WERI-Rb-1 (cell line): ENCODE results near the gene SLC27A4.

Experiments used
- DNase-seq: peaks from one replicate; pipeline ENCODE4 v3.0.0-alpha.2; 2020
- H3K27ac ChIP-seq: fragments of 250-450 bp; sonication (Bioruptor Pico); 2 replicates; pipeline ENCODE4 v1.5.1; 2020; ENCODE audit warnings: mild to moderate bottlenecking, moderate library complexity
- H3K27me3 ChIP-seq: fragments of 250-450 bp; sonication (Bioruptor Pico); 2 replicates; pipeline ENCODE4 v1.5.1; 2021; ENCODE audit warnings: mild to moderate bottlenecking, low read depth, moderate library complexity; ENCODE audit not compliant: insufficient read depth, severe bottlenecking
- H3K36me3 ChIP-seq: fragments of 250-450 bp; sonication (Bioruptor Pico); 2 replicates; pipeline ENCODE4 v1.5.1; 2020; ENCODE audit warnings: mild to moderate bottlenecking, moderate library complexity
- H3K4me3 ChIP-seq: 2 replicates; pipeline ENCODE4 v1.5.1; 2011; ENCODE audit warnings: low read depth, mild to moderate bottlenecking, control low read depth, low read length
- H3K9me3 ChIP-seq: fragments of 250-450 bp; sonication (Bioruptor Pico); 2 replicates; pipeline ENCODE4 v1.5.1; 2021; ENCODE audit warnings: mild to moderate bottlenecking, moderate library complexity; ENCODE audit not compliant: severe bottlenecking
- TF ChIP-seq, protein P1 (sequence below): IDR thresholded peaks from 2 replicates; pipeline ENCODE4 v1.5.1; 2011; ENCODE audit warnings: low read depth, mild to moderate bottlenecking, control low read depth, inconsistent platforms, low read length

SLC27A4 gene

DNA sequence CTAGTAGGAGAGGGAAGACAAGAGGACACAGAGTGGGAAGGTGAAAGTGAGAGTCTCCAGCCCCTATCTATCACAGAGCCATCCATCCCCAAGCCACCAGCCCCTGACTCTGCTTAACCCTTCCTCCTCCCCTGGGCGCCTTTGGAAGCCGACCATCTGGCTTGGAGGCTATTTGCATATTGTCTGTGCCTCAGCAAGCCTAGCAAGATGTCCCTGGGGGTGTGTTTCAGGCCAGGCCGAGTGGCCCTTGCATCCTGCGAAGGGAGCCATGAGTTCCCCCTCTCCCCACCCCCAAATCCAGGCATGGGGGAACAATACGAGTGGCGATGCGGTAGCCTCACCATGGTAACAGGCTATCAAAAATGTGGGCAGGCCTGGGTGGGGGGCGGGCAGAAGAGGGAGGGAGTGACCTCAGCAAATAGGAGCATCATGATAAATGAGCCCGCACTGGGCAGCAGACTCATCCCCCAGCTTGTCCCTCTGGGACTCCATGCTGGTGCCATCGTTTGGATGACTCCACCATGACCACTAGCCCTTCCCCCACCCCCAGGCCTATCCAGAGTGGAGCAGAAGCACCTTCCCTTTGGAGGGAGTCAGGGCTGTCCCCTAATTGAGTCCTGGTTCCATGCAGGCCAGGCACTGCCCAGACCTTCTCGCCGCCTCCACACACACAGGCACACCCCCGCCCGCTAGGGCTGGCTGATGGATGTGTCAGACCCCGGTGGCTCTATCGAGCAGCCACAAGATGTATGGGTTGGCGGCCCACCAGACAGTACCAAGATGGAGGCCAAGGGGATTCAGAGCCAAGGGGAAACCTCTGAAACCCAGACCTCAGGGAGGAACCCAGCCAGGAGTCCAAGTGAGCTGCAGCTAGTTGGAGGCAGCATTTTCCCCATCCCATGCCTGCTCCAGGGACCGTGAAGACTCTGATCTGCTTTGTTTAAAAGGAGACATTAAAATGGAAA, 45.5 kb downstream of the SLC27A4 start:
- H3K36me3 ChIP-seq, result peaks cover 42% of the 10 kb centered on the region
- H3K27me3 ChIP-seq, result no peaks in the 10 kb centered on the region
- H3K4me3 ChIP-seq, result no peak overlapping the region
- DNase-seq, result peak; percentile 95
- H3K9me3 ChIP-seq, result no peaks in the 10 kb centered on the region
- TF ChIP-seq, protein P1, sequence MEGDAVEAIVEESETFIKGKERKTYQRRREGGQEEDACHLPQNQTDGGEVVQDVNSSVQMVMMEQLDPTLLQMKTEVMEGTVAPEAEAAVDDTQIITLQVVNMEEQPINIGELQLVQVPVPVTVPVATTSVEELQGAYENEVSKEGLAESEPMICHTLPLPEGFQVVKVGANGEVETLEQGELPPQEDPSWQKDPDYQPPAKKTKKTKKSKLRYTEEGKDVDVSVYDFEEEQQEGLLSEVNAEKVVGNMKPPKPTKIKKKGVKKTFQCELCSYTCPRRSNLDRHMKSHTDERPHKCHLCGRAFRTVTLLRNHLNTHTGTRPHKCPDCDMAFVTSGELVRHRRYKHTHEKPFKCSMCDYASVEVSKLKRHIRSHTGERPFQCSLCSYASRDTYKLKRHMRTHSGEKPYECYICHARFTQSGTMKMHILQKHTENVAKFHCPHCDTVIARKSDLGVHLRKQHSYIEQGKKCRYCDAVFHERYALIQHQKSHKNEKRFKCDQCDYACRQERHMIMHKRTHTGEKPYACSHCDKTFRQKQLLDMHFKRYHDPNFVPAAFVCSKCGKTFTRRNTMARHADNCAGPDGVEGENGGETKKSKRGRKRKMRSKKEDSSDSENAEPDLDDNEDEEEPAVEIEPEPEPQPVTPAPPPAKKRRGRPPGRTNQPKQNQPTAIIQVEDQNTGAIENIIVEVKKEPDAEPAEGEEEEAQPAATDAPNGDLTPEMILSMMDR, result no peak
- peak overlapping the region; percentile 99 for H3K27ac ChIP-seq

DNA sequence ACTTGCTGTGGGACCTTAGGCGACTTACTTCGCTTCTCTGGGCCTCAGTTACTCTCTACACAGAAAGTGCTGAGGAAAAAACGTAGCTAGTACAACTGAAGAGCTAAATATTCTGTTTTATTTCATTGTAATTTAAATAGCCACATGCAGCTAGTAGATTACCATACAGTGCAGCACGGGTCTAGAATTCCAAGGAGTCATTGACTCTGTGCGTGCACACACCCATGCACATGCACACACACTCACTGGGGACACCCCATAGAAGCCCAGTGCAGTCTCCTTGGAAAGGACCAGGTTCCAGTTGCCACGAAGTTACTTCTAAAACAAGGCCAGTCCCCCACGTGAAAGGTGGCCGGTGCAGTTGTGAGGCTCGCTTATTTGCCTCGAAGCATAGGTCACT, 47.8 kb downstream of the SLC27A4 start:
- Histone ChIP-seq H3K27ac (peak overlapping the region; percentile 99), H3K36me3 (peaks cover 49% of the 10 kb centered on the region), H3K4me3 (no peak overlapping the region), H3K9me3 (peaks cover 7% of the 10 kb centered on the region), H3K27me3 (no peaks in the 10 kb centered on the region)
- TF ChIP-seq, protein P1, result no peak
- no peak for DNase-seq

DNA sequence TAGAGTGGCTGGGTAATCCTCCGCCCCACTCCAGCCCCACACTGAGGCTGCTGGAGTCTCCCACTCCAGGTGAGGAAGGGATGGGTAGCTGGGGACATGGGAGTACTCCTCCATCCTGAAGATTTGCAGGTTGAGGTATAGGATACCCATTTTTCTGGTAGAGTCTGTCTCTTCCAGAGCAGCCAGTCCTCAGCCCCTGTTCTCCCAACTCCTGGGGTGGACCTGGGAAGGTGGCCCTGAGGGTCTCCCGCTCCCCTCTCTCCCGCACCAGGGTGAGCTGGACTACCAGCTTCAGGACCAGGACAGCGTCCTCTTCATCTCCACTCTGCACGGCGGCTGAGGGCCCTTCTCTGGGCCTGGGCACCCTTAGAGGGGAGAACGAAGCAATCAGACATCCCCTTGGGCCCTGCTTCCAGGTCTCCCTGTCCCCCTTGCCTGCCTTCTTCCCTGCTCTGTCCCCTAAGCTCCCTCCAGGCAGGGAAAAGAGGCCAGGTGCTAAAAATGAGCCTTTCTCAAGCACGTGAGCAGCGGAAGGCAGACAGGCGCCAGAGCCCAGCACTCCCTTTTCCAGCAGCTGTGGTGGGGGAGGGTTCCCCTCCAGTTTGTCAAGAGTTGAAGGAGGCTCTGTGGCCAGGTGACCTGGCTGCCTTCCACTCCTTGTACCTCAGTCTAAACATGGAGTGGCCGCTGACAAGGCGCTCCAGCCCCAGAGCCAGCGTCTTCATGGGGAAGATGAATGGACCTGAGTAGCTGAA, 49.2 kb downstream of the SLC27A4 start:
- Histone ChIP-seq H3K9me3 (peaks cover 7% of the 10 kb centered on the region), H3K27ac (peak overlapping the region; percentile 99), H3K36me3 (peaks cover 44% of the 10 kb centered on the region), H3K4me3 (no peak overlapping the region), H3K27me3 (no peaks in the 10 kb centered on the region)
- peak; percentile 97 for DNase-seq
- TF ChIP-seq, protein P1, result no peak

GRCh38 chr9:128390150-128390812, 50.0 kb downstream of the SLC27A4 start:
- Histone ChIP-seq H3K4me3 (no peak overlapping the region), H3K36me3 (peaks cover 44% of the 10 kb centered on the region), H3K9me3 (peaks cover 7% of the 10 kb centered on the region), H3K27me3 (no peaks in the 10 kb centered on the region), H3K27ac (peak overlapping the region; percentile 99)
- TF ChIP-seq, protein P1, result no peak
- peak; percentile 85 for DNase-seq

DNA sequence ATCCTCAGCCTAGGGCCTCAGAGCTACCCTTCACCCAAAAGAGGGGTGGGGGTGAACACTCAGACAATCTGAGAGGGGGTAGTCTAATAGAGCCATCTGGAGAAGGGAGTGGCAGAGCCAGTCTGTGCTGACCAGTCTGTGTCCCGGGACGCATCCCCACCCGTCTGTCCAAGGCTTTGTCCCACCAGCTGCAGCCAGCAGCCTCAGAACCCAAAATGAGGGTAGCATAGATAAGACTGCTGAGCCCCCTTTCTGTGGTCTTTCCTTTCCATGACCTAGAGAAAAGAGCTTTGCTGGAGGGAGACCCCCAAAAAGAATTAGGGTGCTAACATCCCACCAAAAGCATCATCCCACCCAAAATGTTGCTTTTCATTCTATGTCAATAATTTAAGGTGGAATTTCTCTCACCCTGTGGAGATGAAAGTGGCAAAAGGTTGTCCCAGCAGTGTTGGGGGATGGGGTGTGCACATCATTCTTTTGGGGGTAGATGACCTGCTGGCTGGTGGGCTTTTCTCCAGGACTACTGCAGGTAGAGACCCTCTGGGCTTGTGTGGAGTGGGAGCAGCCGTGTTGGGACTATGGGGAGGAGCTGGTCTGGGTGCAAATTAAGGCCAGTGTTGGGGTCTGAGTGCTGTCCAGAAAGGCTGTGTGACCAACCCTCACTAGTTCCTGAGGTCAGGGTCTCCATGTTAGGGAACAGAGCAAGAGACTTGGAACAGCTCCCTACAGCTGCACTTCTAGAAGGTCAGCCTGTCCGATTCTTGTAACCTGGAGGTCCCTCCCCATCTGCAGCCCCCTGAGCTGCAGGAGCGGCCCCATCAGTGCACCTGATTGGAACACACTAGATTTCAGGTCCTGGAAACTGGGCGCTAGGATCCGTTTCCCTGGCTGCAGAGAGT, 50.7 kb downstream of the SLC27A4 start:
- H3K36me3 ChIP-seq, result peaks cover 42% of the 10 kb centered on the region

More for the DNA sequence above, 50.7 kb downstream of the SLC27A4 start:
- Histone ChIP-seq H3K4me3 (no peak overlapping the region), H3K27ac (peak overlapping the region; percentile 99), H3K27me3 (no peaks in the 10 kb centered on the region), H3K9me3 (peaks cover 7% of the 10 kb centered on the region)
- peak; percentile 62 for DNase-seq
- TF ChIP-seq, protein P1, result no peak
